K562 (cell line): ENCODE data around the gene ADIG. TPM values are rescaled to one million over a fixed set of nuclear protein-coding genes. Genes with fewer than 3 reads are reported as not detected.

Experiments
- ATAC-seq: fragments of 200-7000 bp; cut with Tn5 transposase; 3 replicates; pipeline ENCODE4 v1.9.1; 2020; ENCODE audit warnings: moderate library complexity
- BruUV-seq: library from RNA; stranded (reverse); fragments of 400-500 nt; replicated peaks from 2 replicates; lab custom pipeline; 2021; lab: Mats Ljungman, UMichigan
- CTCF ChIA-PET: fragments of 300-600 bp; formaldehyde crosslinking; extraction: SDS; loops from one replicate; lab custom pipeline; 2021; ENCODE audit warnings: low intra/inter-chr PET ratio; lab: Yijun Ruan, JAX
- POLR2A ChIA-PET: fragments of 300-600, 350-650 bp; sonication (Branson Sonifier 250); formaldehyde crosslinking; extraction: SDS; loops from one replicate; lab custom pipeline; 2021; ENCODE audit warnings: antibody characterized with exemption, inconsistent platforms; lab: Yijun Ruan, JAX
- DNase-seq, 4 experiments: peaks; one replicate each; pipeline versions ENCODE4 v3.0.0 to v3.0.0-alpha.2; 2011 to 2018; ENCODE audit warnings: low spot score in 3 of 4, mixed read lengths in 3 of 4; ENCODE audit errors: extremely low read depth in 1 of 4
- FAIRE-seq: peaks from 2 replicates; lab custom pipeline; 2011; peaks lifted over from hg19 to GRCh38; lab: Jason Lieb, UNC
- H2AFZ ChIP-seq: 2 replicates; pipeline ENCODE4 v1.6.0; 2011; ENCODE audit warnings: low read depth, low read length, control low read depth, inconsistent platforms
- H3K27ac ChIP-seq: fragments of 200-600 bp; 3 replicates; pipeline ENCODE4 v1.8.0; 2011; ENCODE audit warnings: low read depth, mild to moderate bottlenecking, control low read depth, inconsistent platforms, low read length, moderate library complexity, mixed read lengths; ENCODE audit errors: extremely low read depth
- H3K27me3 ChIP-seq, 2 experiments: fragments of 300-600 bp in 1 of 2; 2 replicates in 1 of 2; 3 replicates in 1 of 2; pipeline versions ENCODE4 v1.6.0 to v1.8.0; 2011; ENCODE audit warnings: inconsistent platforms in 2 of 2, low read length in 2 of 2, mild to moderate bottlenecking in 1 of 2, mixed read lengths in 1 of 2, moderate library complexity in 1 of 2; ENCODE audit not compliant: control insufficient read depth in 2 of 2, insufficient read depth in 2 of 2
- H3K36me3 ChIP-seq: fragments of 300-600 bp; 3 replicates; pipeline ENCODE4 v1.8.0; 2011; ENCODE audit warnings: mild to moderate bottlenecking, low read length, inconsistent platforms; ENCODE audit not compliant: control insufficient read depth, insufficient read depth
- H3K4me1 ChIP-seq, 2 experiments: fragments of 200-600 bp in 1 of 2; replicated peaks in 1 of 2; 2 replicates in 1 of 2; 3 replicates in 1 of 2; pipeline versions ENCODE4 v1.5.1 to v1.8.0; 2011; ENCODE audit warnings: inconsistent platforms in 2 of 2, low read length in 2 of 2, mild to moderate bottlenecking in 1 of 2, mixed read lengths in 1 of 2, moderate library complexity in 1 of 2; ENCODE audit not compliant: control insufficient read depth in 2 of 2, insufficient read depth in 2 of 2
- H3K4me2 ChIP-seq: 2 replicates; pipeline ENCODE4 v1.6.1; 2011; ENCODE audit warnings: low read length, control low read depth, inconsistent platforms, mixed read lengths; ENCODE audit not compliant: insufficient read depth
- H3K4me3 ChIP-seq: fragments of 200-600 bp; sonication (generic), shearing (Covaris generic); 2 replicates; pipeline ENCODE4 v1.5.1; 2016; ENCODE audit warnings: control low read depth, inconsistent platforms
- H3K79me2 ChIP-seq: fragments of 200-600 bp; 3 replicates; pipeline ENCODE4 v1.8.0; 2011; ENCODE audit warnings: low read length, inconsistent platforms; ENCODE audit not compliant: control insufficient read depth, insufficient read depth
- H3K9ac ChIP-seq, 2 experiments: 2 replicates each; pipeline versions ENCODE4 v1.6.0 to v1.6.1; 2011; ENCODE audit warnings: low read depth in 2 of 2, low read length in 2 of 2, control low read depth in 1 of 2, inconsistent platforms in 1 of 2, mild to moderate bottlenecking in 1 of 2, mixed read lengths in 1 of 2; ENCODE audit not compliant: insufficient read depth in 1 of 2
- H3K9me1 ChIP-seq: one replicate; pipeline ENCODE4 v1.6.0; 2011; ENCODE audit warnings: inconsistent platforms, mild to moderate bottlenecking, low read length, moderate library complexity; ENCODE audit not compliant: control insufficient read depth, insufficient read depth
- H3K9me3 ChIP-seq: replicated peaks from 2 replicates; pipeline ENCODE4 v1.5.1; 2011; ENCODE audit warnings: low read depth, low read length, inconsistent platforms; ENCODE audit not compliant: control insufficient read depth, insufficient read depth
- H4K20me1 ChIP-seq: replicated peaks from 2 replicates; pipeline ENCODE4 v1.6.1; 2011; ENCODE audit warnings: low read length, inconsistent platforms, mixed read lengths; ENCODE audit not compliant: control insufficient read depth, insufficient read depth
- HNRNPLL ChIP-seq: fragments of 200-400 bp; formaldehyde crosslinking; IDR thresholded peaks from 2 replicates; pipeline ENCODE4 v1.6.1; 2017; ENCODE audit warnings: low read length, low read depth, mild to moderate bottlenecking; ENCODE audit not compliant: poor library complexity, severe bottlenecking
- MCM2 ChIP-seq: fragments of 450-650 bp; IDR thresholded peaks from 2 replicates; pipeline ENCODE4 v1.6.1; 2017; ENCODE audit warnings: low read depth, mild to moderate bottlenecking
- MCM5 ChIP-seq: fragments of 450-650 bp; IDR thresholded peaks from 2 replicates; pipeline ENCODE4 v1.6.1; 2016; ENCODE audit warnings: low read depth
- MECOM ChIP-seq: fragments of 250-450 bp; sonication (Bioruptor Pico); IDR thresholded peaks from 2 replicates; pipeline ENCODE4 v1.8.0; 2022; ENCODE audit warnings: inconsistent platforms
- NR4A1 ChIP-seq, 2 experiments: fragments of 250-450 bp in 1 of 2; fragments of 450-650 bp in 1 of 2; sonication (Bioruptor Pico) in 1 of 2; IDR thresholded peaks; 2 replicates each; pipeline versions ENCODE4 v1.4.0 to v1.6.1; 2016 to 2020; ENCODE audit warnings: mild to moderate bottlenecking in 2 of 2, missing compliant biosample characterization in 1 of 2, missing genetic modification characterization in 1 of 2, moderate library complexity in 1 of 2
- RBM25 ChIP-seq: fragments of 200-400 bp; formaldehyde crosslinking; IDR thresholded peaks from 2 replicates; pipeline ENCODE4 v1.6.1; 2018; ENCODE audit warnings: low read length, low read depth, moderate library complexity; ENCODE audit not compliant: severe bottlenecking
- WGBS: fragments of 100-300 bp; shearing (Covaris generic); methylation state at CpG from one replicate; pipeline ENCODE4 v1.1.6; 2016; ENCODE audit warnings: low coverage, mixed read lengths; ENCODE audit not compliant: insufficient coverage; ENCODE audit errors: missing lambda C conversion rate; 5-methylcytosine and 5-hydroxymethylcytosine counted together
- in situ Hi-C: fragments of 300-500 bp; cut with MboI; formaldehyde crosslinking; loops from 4 replicates; pipeline ENCODE4 v1.15.0; 2018; ENCODE audit warnings: inconsistent platforms, mixed read lengths
- intact Hi-C: fragments of 100-400 bp; cut with micrococcal nuclease; formaldehyde crosslinking; loops from 2 replicates; pipeline ENCODE4 v1.14.2; 2022
- polyA plus RNA-seq, 8 experiments: library from polyadenylated mRNA; depleted of rRNA in 4 of 8; stranded (reverse) in 5 of 8; unstranded in 3 of 8; fragments of >200 nt; fragmentation: Nextera tagmentation in 2 of 8; fragmentation: Illumina TruSeq in 1 of 8; extraction: Ambion mirVana in 2 of 8; extraction: Trizol in 1 of 8; gene quantifications; 2 replicates each; pipeline versions ENCODE4 v1.2.1 to v1.2.3, GENCODE V29; 2011 to 2014; ENCODE audit warnings: inconsistent platforms in 1 of 8, missing spikeins in 1 of 8
- total RNA-seq, 7 experiments: library from RNA; depleted of rRNA in 6 of 7; stranded (reverse); fragments of >200 nt in 6 of 7; fragmentation: Illumina TruSeq in 2 of 7; extraction: Trizol in 2 of 7; gene quantifications; 2 replicates each; pipeline versions ENCODE4 v1.2.1 to v1.2.3, GENCODE V29; 2011 to 2021; ENCODE audit warnings: low replicate concordance in 1 of 7
- TF ChIP-seq, protein P1 (sequence below), 2 experiments: fragments of 450-650 bp; conservative IDR thresholded peaks; 2 replicates each; pipeline ENCODE4 v1.6.1; 2017; ENCODE audit warnings: mild to moderate bottlenecking in 2 of 2, moderate library complexity in 2 of 2

ADIG gene
- total and polyA plus RNA-seq, 9 of the 15 experiments (the other 6 are each of a cell fraction or from before 2014, with no cell fraction given) = not detected

- no peak for TF ChIP-seq RBM25
- TF ChIP-seq HNRNPLL = no peak
- TF ChIP-seq NR4A1 (CRISPR knock-in tag; IDR thresholded peaks at IDR 0.05) = no peak
- TF ChIP-seq NR4A1 (tag; IDR thresholded peaks at IDR 0.05) = no peak
- TF ChIP-seq, protein P1, sequence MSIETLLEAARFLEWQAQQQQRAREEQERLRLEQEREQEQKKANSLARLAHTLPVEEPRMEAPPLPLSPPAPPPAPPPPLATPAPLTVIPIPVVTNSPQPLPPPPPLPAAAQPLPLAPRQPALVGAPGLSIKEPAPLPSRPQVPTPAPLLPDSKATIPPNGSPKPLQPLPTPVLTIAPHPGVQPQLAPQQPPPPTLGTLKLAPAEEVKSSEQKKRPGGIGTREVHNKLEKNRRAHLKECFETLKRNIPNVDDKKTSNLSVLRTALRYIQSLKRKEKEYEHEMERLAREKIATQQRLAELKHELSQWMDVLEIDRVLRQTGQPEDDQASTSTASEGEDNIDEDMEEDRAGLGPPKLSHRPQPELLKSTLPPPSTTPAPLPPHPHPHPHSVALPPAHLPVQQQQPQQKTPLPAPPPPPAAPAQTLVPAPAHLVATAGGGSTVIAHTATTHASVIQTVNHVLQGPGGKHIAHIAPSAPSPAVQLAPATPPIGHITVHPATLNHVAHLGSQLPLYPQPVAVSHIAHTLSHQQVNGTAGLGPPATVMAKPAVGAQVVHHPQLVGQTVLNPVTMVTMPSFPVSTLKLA (conservative IDR thresholded peaks at IDR 0.05) = no peak
- no peak for TF ChIP-seq MCM2
- TF ChIP-seq MCM5 = no peak
- TF ChIP-seq MECOM (CRISPR knock-in tag) = no peak
- BruUV-seq = no TSS peak
- ATAC-seq (no peak), DNase-seq (no peak), FAIRE-seq (no peak)
- H3K79me2 ChIP-seq = no peaks in the 10 kb centered on the region
- H3K27ac ChIP-seq = no peak overlapping the region
- intact Hi-C loops = no loop called here
- in situ Hi-C loops = no loop called here
- POLR2A ChIA-PET = interaction anchor here (1.0 kb wide), 1 partner anchor 48 kb away, joined by 3 read pairs; no protein-coding TSS in a partner anchor
- peaks cover 49% of the 10 kb centered on the region for H3K36me3 ChIP-seq
- no peaks in the 10 kb centered on the region for H3K9me1 ChIP-seq
- no peaks in the 10 kb centered on the region for H3K4me1 ChIP-seq
- H2AFZ ChIP-seq = no peak overlapping the region
- H4K20me1 ChIP-seq = no peaks in the 10 kb centered on the region
- H3K4me2 ChIP-seq = no peak overlapping the region
- H3K27me3 ChIP-seq = no peaks in the 10 kb centered on the region
- H3K4me3 ChIP-seq = no peak overlapping the region
- WGBS = 87% methylated on average over 7 of the region's 7 CpGs
- CTCF ChIA-PET = no interaction called here
- no peak overlapping the region for H3K9ac ChIP-seq
- no peaks in the 10 kb centered on the region for H3K9me3 ChIP-seq
Measured at GRCh38 chr20:38573413-38573812, 7.6 kb upstream of the ADIG start.
